ENCODE measurements around the gene FAM120B. TPM values are rescaled to one million over a fixed set of nuclear protein-coding genes. Genes with fewer than 3 reads are reported as not detected.
A peak's percentile ranks its signal among the peaks of the same experiment; 100 is the strongest.

The FAM120B gene
- polyA plus RNA-seq, 1 donor from 2014 or later: 24.5 TPM

- no peaks in the 10 kb centered on the region for H3K4me1 Mint-ChIP-seq
- H3K27ac Mint-ChIP-seq: no peak overlapping the region
- no peaks in the 10 kb centered on the region for H3K36me3 Mint-ChIP-seq
- no peaks in the 10 kb centered on the region for H3K27me3 Mint-ChIP-seq
- H3K4me3 Mint-ChIP-seq: no peak overlapping the region
- H3K9me3 Mint-ChIP-seq: no peaks in the 10 kb centered on the region
Observed at GRCh38 chr6:170449835-170450753, 143.5 kb downstream of the FAM120B start.

GRCh38 chr6:170450916-170451761, 144.6 kb downstream of the FAM120B start:
- Mint-ChIP-seq H3K4me3 (no peak overlapping the region), H3K27ac (no peak overlapping the region), H3K27me3 (no peaks in the 10 kb centered on the region), H3K4me1 (no peaks in the 10 kb centered on the region), H3K9me3 (no peaks in the 10 kb centered on the region), H3K36me3 (no peaks in the 10 kb centered on the region)

- H3K36me3 Mint-ChIP-seq: no peaks in the 10 kb centered on the region
- H3K27ac Mint-ChIP-seq: no peak overlapping the region
- H3K4me1 Mint-ChIP-seq: no peaks in the 10 kb centered on the region
- H3K4me3 Mint-ChIP-seq: no peak overlapping the region
- H3K27me3 Mint-ChIP-seq: no peaks in the 10 kb centered on the region
- no peaks in the 10 kb centered on the region for H3K9me3 Mint-ChIP-seq
Observed at GRCh38 chr6:170451762-170452651, 145.4 kb downstream of the FAM120B start.

- no peak overlapping the region for H3K27ac Mint-ChIP-seq
- H3K4me1 Mint-ChIP-seq: no peaks in the 10 kb centered on the region
- no peak overlapping the region for H3K4me3 Mint-ChIP-seq
Observed at GRCh38 chr6:170452767-170453545, 146.4 kb downstream of the FAM120B start.

GRCh38 chr6:170453586-170454511, 147.3 kb downstream of the FAM120B start:
- H3K27ac Mint-ChIP-seq: no peak overlapping the region
- H3K9me3 Mint-ChIP-seq: no peaks in the 10 kb centered on the region
- no peaks in the 10 kb centered on the region for H3K36me3 Mint-ChIP-seq
- H3K4me1 Mint-ChIP-seq: no peaks in the 10 kb centered on the region
- no peak overlapping the region for H3K4me3 Mint-ChIP-seq
- H3K27me3 Mint-ChIP-seq: no peaks in the 10 kb centered on the region

More at GRCh38 chr6:170452767-170453545, 146.4 kb downstream of the FAM120B start:
- no peaks in the 10 kb centered on the region for H3K27me3 Mint-ChIP-seq
- H3K36me3 Mint-ChIP-seq: no peaks in the 10 kb centered on the region
- no peaks in the 10 kb centered on the region for H3K9me3 Mint-ChIP-seq

GRCh38 chr6:170454512-170455285, 148.1 kb downstream of the FAM120B start:
- Mint-ChIP-seq H3K36me3 (no peaks in the 10 kb centered on the region), H3K9me3 (no peaks in the 10 kb centered on the region), H3K27me3 (peaks cover 4% of the 10 kb centered on the region), H3K27ac (peak overlapping the region in 1 of 3 donors; percentile 23), H3K4me3 (no peak overlapping the region), H3K4me1 (peaks cover 0 to 3% (median 2%) of the 10 kb centered on the region in 3 donors)

GRCh38 chr6:170455335-170455979, 148.9 kb downstream of the FAM120B start:
- Mint-ChIP-seq H3K4me3 (no peak overlapping the region), H3K4me1 (peaks cover 0 to 4% (median 2%) of the 10 kb centered on the region in 3 donors), H3K27ac (no peak overlapping the region)

GRCh38 chr6:170456334-170456733, 149.8 kb downstream of the FAM120B start:
- Mint-ChIP-seq H3K9me3 (no peaks in the 10 kb centered on the region), H3K27ac (no peak overlapping the region), H3K27me3 (peaks cover 9% of the 10 kb centered on the region), H3K36me3 (no peaks in the 10 kb centered on the region), H3K4me3 (no peak overlapping the region), H3K4me1 (peaks cover 0 to 4% (median 2%) of the 10 kb centered on the region in 3 donors)

More at GRCh38 chr6:170455335-170455979, 148.9 kb downstream of the FAM120B start:
- Mint-ChIP-seq H3K36me3 (no peaks in the 10 kb centered on the region), H3K9me3 (no peaks in the 10 kb centered on the region), H3K27me3 (peaks cover 5% of the 10 kb centered on the region)

Other genes starting within 250 kb of the FAM120B start
- gene DLL1, start 15.7 kb upstream of the FAM120B start, polyA plus RNA-seq: 0.10 TPM
- 444 TPM for gene PSMB1, start 246.5 kb downstream of the FAM120B start, polyA plus RNA-seq
- 22.5 TPM for gene TBP, start 247.6 kb downstream of the FAM120B start, polyA plus RNA-seq